ENCODE results near the gene AP2B1. TPM values are rescaled to one million over a fixed set of nuclear protein-coding genes. Genes with fewer than 3 reads are reported as not detected.

AP2B1 gene
- total RNA-seq, 1 experiment from 2014 or later, result 70.2 TPM

DNA sequence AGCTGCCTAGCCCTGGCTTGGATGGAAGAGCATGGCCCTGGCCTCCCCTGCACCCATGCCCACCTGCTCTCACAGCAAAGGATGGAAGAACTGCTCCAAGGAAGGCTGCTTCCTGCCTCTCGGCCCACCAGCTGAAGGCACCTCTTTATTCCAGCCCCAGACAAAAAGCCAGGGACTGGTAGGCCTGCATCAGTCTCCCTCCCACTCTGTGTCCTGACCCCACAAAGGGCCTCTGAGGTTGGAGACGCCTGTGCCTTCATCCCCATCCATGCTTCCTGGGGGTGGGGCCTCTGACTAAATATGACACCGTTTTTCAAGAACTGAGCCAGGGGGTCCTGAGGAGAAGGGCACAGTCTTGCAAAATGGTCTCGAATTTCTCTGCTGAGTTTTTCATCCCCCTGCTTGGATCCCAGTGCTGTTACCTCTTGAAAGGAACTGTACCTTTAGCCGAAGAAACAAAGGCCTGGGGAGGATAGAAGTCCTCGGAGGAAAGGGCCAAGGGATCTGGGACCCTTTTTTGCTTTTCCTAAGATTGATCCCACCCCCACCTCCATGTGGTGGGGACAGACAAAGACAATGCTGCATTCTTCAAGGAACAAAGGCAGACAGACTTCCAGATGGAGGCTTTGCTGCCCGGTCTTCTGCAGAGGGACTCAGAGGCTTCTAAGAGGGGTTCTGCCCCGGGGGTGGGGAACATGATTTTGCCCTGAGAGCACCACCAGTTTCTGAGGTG lies 178.8 kb downstream of the AP2B1 start:
- H4K20me1 ChIP-seq (ENCODE audit: low read length), result no peaks in the 10 kb centered on the region
- no peak overlapping the region for H3K4me3 ChIP-seq (ENCODE audit: low read length)
- no peaks in the 10 kb centered on the region for H3K9me2 ChIP-seq (replicated peaks; ENCODE audit: low read length)
- DNase-seq, result no peak
- CTCF ChIA-PET, result interaction anchor here (1.0 kb wide), 1 partner anchor 34 kb away, joined by 3 read pairs; no protein-coding TSS in a partner anchor
- H3K4me1 ChIP-seq (ENCODE audit: insufficient read depth, low read length), result 0 out of 2 replicates have a peak, but pooled peaks cover 3% of the 10 kb centered on the region
- no peak for ATAC-seq
- H3K27me3 ChIP-seq (ENCODE audit: low read length), result no peaks in the 10 kb centered on the region
- H2AFZ ChIP-seq (ENCODE audit: low read length), result no peak overlapping the region
- H3K36me3 ChIP-seq (ENCODE audit: low read depth, low read length), result no peaks in the 10 kb centered on the region; the same call in 1 of the 2 replicates
- intact Hi-C loops (cut with micrococcal nuclease), result no loop called here
- H3K4me2 ChIP-seq (ENCODE audit: low read length), result no peak overlapping the region
- no peak overlapping the region for H3K27ac ChIP-seq (ENCODE audit: low read length)
- H3K79me2 ChIP-seq (ENCODE audit: low read length), result no peaks in the 10 kb centered on the region
- H3F3A ChIP-seq (ENCODE audit: low read length, unreplicated experiment), result no peaks in the 10 kb centered on the region
- POLR2A ChIA-PET (ENCODE audit: unreplicated experiment), result no interaction called here
- BruUV-seq (replicated peaks), result no TSS peak
- H3K9me3 ChIP-seq (ENCODE audit: low read length), result no peaks in the 10 kb centered on the region
- no peak overlapping the region for H3K9ac ChIP-seq (ENCODE audit: low read length)
- TF ChIP-seq CTCF (conservative IDR thresholded peaks at IDR 0.05; ENCODE audit: low read depth, low read length) (no peak), EZH2 (IDR thresholded peaks at IDR 0.05; ENCODE audit: low read length, unreplicated experiment) (no peak), EZH2phosphoT487 (IDR thresholded peaks at IDR 0.05; ENCODE audit: borderline replicate concordance, low read length) (no peak)

DNA sequence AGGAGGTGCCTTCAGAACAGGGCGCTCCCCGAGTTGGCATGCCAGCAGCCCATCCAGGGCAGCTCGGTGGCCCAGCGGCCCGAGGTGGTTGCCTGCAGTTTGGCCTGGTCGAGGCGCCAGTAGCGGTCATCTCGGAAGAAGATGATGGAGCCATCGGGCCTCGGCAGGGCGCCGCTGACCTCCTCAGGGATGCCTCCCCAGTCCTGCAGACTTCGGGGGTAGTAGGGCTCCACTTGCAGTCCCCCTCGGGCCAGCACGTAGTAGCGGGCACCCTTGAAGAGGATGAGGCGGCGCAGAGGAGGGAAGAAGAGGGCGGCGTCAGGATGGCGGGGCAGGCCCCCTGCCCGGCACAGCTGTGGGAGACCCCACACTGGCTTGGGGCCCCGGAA lies 179.4 kb downstream of the AP2B1 start:
- no peaks in the 10 kb centered on the region for H3F3A ChIP-seq (ENCODE audit: low read length, unreplicated experiment)
- H3K9ac ChIP-seq (ENCODE audit: low read length), result no peak overlapping the region
- TF ChIP-seq CTCF (conservative IDR thresholded peaks at IDR 0.05; ENCODE audit: low read depth, low read length) (no peak), EZH2 (IDR thresholded peaks at IDR 0.05; ENCODE audit: low read length, unreplicated experiment) (no peak), EZH2phosphoT487 (IDR thresholded peaks at IDR 0.05; ENCODE audit: borderline replicate concordance, low read length) (no peak)
- no peaks in the 10 kb centered on the region for H3K27me3 ChIP-seq (ENCODE audit: low read length)
- ChIA-PET POLR2A (ENCODE audit: unreplicated experiment) (no interaction called here), CTCF (interaction anchor here (1.0 to 2.1 kb wide), 2 partner anchors 15 to 42 kb away, joined by 3 to 11 read pairs; partner anchors contain the start of gene TAF15)
- no TSS peak for BruUV-seq (replicated peaks)
- no peak overlapping the region for H2AFZ ChIP-seq (ENCODE audit: low read length)
- no peaks in the 10 kb centered on the region for H4K20me1 ChIP-seq (ENCODE audit: low read length)
- no peak overlapping the region for H3K27ac ChIP-seq (ENCODE audit: low read length)
- H3K4me1 ChIP-seq (ENCODE audit: insufficient read depth, low read length), result 0 out of 2 replicates have a peak, but pooled peaks cover 3% of the 10 kb centered on the region
- intact Hi-C loops (cut with micrococcal nuclease), result no loop called here
- ATAC-seq (no peak), DNase-seq (no peak)
- H3K4me3 ChIP-seq (ENCODE audit: low read length), result no peak overlapping the region
- no peaks in the 10 kb centered on the region for H3K79me2 ChIP-seq (ENCODE audit: low read length)
- H3K4me2 ChIP-seq (ENCODE audit: low read length), result no peak overlapping the region
- H3K9me3 ChIP-seq (ENCODE audit: low read length), result no peaks in the 10 kb centered on the region
- H3K36me3 ChIP-seq (ENCODE audit: low read depth, low read length), result no peaks in the 10 kb centered on the region; the same call in 1 of the 2 replicates
- H3K9me2 ChIP-seq (replicated peaks; ENCODE audit: low read length), result no peaks in the 10 kb centered on the region

Data from PC-3 (cell line).